ENCODE results near the gene VPS13D.

Gene VPS13D

DNA sequence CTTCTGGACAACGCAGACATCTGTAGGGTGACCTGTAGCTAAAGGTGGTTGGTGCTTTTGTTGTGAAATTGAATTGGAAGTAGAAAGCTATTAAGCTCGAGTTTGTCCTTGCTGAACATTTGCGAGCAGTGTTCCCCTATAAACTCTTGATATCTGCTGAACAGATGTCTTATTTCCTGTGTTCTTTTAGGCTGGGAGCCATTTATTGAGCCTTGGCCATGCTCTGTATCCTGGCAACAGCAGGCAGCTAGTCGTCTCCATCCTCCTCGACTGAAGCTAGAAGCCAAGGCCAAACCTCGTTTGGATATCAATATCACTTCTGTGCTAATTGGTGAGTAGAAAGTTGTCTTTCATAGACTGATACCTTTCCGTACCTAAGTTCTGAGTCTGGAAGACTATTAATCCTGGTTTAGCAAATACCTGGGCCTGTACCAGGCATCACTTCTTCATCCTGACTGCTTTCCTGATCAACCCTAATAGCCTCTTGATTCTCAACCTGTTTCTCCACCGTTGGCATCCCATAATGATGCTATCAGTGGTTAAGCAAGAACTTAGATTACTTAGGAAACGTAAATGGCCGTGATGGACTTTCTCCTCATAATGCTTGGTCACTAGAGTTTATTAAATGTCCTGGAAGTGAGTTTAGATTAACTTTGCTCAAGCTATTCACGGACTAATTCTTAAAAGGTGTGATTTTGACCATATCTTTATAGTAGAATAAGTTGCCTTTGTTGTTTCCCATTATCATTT is 103.4 kb downstream of the VPS13D start:
- no peak overlapping the region for H3K4me3 ChIP-seq (ENCODE audit: low read depth, low read length)

GRCh38 chr1:12335815-12336214 is 106.0 kb downstream of the VPS13D start:
- no peak overlapping the region for H3K4me3 ChIP-seq (ENCODE audit: low read depth, low read length)

DNA sequence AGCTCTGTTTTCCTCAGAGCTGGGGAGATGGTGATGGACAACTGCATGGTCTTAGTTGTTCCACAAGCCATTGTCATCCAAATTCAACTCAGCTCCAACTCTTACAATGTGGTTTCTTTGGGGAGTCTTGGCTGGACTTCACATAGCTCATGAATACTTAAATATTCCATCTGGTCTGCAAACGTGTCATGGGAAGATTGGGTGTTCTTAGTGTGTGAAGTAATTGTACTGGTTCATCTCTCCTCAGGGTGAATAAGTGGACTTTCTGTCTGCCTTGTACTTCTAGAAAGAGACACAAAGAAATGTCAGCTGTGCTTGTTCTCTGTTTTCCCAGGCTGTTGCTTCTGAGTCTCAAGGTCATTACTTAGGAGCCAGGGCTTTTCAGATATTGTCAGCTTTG is 106.6 kb downstream of the VPS13D start:
- no peak overlapping the region for H3K4me3 ChIP-seq (ENCODE audit: low read depth, low read length)

GRCh38 chr1:12338017-12338416 is 108.2 kb downstream of the VPS13D start:
- no peak overlapping the region for H3K4me3 ChIP-seq (ENCODE audit: low read depth, low read length)

- no peak overlapping the region for H3K4me3 ChIP-seq (ENCODE audit: low read depth, low read length)
Observed at GRCh38 chr1:12338823-12339222, 109.0 kb downstream of the VPS13D start.

DNA sequence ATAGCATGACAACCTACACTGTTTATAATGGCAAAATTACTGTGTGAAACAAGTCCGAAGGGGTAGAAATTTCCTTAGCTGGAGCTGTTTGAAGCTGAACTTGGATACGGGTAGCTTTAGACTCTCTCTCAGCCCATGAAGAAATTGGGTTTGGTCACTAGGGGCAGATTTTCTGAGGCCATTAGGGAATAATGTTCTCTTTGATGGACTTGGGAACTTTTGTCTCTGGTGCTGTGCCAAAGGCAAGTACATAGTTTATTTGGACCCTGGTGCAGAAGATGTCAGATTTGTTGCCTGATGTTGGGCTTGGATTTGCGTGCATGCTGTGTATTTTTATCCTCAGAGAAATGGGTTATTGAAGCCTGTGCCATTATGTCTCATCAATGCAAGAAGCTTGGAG is 109.6 kb downstream of the VPS13D start:
- H3K4me3 ChIP-seq (ENCODE audit: low read depth, low read length) = no peak overlapping the region

GRCh38 chr1:12339811-12340543 is 110.1 kb downstream of the VPS13D start:
- H3K4me3 ChIP-seq (ENCODE audit: low read depth, low read length) = no peak overlapping the region

DNA sequence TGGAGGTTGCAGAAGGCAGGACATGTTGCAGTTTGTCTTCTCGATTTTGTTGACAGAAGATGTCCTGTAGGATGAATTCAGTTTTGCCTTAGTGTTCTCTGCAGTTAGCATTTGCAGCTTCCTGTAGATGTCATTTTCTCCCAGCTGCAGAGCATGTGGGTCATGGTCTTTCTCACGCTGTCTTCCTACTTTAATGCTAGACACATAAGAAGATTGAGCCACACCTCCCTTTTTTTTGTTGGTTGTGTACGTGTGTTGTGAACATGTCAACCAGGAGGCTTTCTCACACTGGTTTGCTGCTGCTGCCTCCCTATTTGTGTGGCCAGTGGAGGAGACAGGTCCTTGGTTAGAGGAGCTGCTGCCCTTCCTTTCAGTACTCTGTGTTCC is 110.7 kb downstream of the VPS13D start:
- no peak overlapping the region for H3K4me3 ChIP-seq (ENCODE audit: low read depth, low read length)

DNA sequence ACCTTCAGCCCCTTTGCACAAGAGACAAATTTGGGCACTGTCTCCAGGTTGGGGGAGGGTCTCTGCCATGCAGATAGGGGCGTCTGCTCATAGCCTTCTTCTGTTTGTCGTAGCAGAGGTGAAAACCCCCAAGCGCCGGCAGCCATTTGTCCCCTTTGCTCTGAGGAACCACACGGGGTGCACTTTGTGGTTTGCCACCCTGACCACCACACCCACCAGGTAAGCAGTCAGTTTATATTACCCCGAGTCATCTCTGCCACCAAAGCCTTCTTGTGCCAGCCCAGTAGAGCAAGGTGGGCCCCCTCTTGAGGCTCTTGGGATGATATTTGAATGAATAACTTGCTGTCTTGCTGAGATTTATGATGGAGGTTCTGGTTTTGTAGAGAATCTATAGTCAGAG is 111.8 kb downstream of the VPS13D start:
- no peak overlapping the region for H3K4me3 ChIP-seq (ENCODE audit: low read depth, low read length)

DNA sequence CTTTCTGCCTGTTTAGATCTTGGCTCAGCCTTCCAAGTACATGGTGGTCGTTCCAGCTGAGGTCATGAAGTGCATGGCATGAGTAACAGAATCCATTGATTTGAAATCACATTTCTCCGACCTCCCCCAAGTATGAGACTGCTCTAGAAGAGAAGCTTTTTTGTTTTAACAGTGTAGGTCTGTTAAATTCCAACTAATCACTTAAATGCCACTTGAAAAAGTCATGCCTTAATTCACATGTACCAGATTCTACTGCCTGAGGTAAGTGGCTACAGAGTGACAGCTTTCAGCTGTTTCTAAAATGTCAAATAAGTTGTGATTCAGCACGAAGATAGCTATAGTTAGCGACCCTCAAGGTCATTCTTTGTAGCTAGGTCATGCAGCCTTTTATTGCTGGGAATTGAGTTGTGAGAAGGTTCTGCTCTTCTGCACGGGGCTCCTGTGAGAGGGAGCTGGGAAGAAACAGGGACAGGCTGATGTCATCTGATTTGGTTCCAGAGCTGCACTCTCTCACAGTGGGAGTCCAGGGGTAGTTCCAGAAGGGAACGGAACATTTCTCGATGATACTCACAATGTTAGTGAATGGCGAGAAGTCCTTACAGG is 112.7 kb downstream of the VPS13D start:
- no peak overlapping the region for H3K4me3 ChIP-seq (ENCODE audit: low read depth, low read length)

GRCh38 chr1:12343823-12344487 is 114.1 kb downstream of the VPS13D start:
- no peak overlapping the region for H3K4me3 ChIP-seq (ENCODE audit: low read depth, low read length)

DNA sequence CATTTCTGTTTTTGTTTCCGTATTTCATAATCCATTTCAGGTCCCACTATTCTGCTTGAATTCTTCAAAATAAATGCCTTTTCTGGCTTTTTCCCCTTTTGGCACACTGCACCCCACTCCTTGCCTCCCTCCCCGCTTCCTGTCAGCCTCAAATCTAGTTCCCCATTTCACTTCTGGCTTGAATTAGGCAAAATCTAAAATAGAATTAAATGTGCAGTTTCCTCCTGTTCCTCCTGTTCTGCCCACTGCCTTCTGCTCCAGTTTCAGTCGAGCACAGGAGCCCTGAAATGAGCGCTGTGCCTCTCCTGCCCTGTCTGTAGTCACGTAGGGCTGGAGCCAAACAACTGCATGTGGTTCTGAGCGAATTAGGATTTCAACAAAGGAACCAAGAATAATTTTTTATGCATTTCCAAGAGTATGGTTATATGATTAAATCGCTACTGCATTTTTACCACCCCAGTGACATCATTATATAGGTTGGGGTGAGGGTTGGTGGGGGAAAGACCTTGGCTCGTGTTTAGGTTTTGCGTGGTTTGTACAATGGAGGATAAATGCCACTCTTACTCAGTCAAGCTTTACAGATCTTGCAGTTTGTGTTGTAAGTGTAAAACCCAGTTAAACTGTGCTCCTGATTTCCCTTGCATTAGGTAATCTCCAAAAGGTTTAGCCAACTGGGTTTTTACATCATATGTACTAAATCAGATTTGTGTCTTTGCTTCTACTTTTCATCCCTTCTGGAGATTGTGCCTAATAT is 114.9 kb downstream of the VPS13D start:
- no peak overlapping the region for H3K4me3 ChIP-seq (ENCODE audit: low read depth, low read length)

DNA sequence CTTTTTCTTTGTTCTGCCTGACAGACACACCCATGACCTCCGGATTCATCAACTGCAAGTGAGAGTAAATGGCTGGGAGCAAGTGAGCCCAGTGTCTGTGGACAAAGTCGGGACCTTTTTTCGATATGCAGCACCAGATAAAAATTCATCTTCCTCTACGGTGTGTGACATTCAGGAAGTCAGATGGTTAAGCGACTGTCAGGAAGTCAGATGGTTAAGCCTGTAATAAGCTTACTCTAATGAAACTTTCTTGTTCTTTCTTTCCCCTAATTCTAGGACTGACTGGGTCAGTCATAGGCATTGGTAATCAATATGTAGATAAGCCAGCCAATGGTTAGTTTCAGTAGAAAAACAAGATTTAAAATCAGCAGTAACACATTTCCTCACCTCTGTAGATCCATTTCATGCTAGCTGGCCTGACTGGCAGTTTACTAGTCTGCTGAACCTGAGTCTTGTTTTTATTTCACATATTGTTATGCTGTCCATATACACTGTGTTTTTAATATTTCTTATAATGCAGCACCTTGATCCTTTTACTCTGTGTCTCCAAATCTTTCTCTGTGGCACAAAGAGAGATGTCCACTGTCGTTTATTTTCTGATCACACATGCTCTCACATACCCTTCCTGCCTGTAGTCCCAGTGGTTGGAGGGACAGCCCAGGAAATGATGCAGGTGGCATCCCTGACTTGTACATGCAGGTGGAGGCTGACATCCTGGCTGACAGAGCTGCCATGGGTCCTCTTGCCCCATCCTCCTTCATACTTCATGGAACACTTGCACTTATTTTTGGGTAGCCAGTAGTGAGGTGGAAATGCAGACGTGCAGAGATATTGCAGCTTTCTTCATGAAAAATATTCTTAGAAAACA is 115.8 kb downstream of the VPS13D start:
- H3K4me3 ChIP-seq (ENCODE audit: low read depth, low read length) = no peak overlapping the region

GRCh38 chr1:12346483-12347151 is 116.8 kb downstream of the VPS13D start:
- no peak overlapping the region for H3K4me3 ChIP-seq (ENCODE audit: low read depth, low read length)

DNA sequence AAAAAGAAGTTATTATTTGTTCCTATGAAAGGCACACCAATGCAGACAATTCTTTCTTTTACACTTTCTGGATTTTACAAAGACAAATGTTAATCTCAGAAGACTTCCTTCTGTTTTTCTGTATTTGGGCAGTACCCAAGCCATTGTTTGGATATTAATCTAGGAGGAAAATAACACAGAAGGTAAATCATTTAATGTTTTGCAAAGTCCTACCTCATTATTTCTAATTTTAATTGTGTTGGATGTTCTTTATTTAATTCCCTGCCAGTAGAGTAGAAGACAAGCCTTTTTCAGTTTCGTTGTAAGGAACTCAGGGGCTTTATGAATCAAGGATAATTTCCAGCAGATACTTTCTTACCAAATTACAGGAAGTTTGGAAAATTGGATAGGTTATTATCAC is 118.3 kb downstream of the VPS13D start:
- no peak overlapping the region for H3K4me3 ChIP-seq (ENCODE audit: low read depth, low read length)

- H3K4me3 ChIP-seq (ENCODE audit: low read depth, low read length) = no peak overlapping the region
Observed at GRCh38 chr1:12353981-12354380, 124.2 kb downstream of the VPS13D start.

DNA sequence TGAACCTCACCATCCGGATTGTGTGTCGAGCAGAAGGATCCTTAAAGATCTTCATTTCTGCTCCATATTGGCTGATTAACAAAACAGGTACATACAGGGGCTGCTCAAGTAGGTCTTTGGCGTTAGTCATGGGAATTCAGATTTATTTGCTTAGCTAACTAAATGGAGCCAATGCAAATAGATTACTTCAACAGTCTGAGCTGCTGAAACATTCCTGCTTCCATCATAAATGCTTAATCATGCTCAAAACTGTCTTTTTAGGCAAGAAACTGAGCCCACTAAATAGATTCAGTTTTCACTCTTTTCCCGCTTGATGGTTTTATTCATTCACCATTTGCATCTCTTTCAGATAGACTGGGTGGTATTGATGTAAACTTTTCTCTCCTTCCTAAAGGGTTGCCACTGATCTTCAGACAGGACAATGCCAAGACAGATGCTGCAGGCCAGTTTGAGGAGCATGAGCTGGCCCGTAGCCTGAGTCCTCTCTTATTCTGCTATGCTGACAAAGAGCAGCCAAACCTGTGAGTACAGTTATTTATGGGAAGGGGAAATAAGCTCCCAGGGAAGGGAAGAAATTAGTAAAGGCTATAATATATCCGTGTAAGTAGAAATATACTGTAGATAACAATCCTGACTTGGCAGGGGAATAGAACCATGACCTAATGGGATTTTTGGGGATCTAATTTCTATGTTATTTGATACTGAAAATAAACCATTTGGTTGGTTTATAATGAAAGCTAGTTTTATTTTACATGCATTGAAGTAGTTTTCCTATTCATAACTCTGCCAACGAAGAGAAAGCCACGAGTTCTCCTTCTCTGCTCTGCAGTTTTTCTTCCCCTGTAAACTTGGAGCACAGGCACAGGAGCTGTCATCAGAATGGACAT is 126.4 kb downstream of the VPS13D start:
- no peak overlapping the region for H3K4me3 ChIP-seq (ENCODE audit: low read depth, low read length)

GRCh38 chr1:12358499-12358898 is 128.7 kb downstream of the VPS13D start:
- H3K4me3 ChIP-seq (ENCODE audit: low read depth, low read length) = no peak overlapping the region
